ENCODE data around the gene KRT74.

- no peak for TF ChIP-seq YY1 (IDR thresholded peaks at IDR 0.05; ENCODE audit: insufficient read depth, insufficient read length)
- TF ChIP-seq ZNF274 (IDR thresholded peaks at IDR 0.05; ENCODE audit: low read depth, low read length): no peak
- TF ChIP-seq SUZ12 (IDR thresholded peaks at IDR 0.05; ENCODE audit: extremely low read depth, insufficient read depth, insufficient read length): no peak
Observed at GRCh38 chr12:52612431-52613383, 39.1 kb upstream of the KRT74 start.

All from NT2/D1 (cell line).